Upper lobe of left lung (tissue), 4 donors: ENCODE data around the gene OR8B4.
"Not testable (repeated sequence)": the region's sequence is repeated elsewhere in the genome, so short reads cannot be mapped to it uniquely, and the experiment has no call there.

Source experiments
- POLR2A ChIP-seq, 4 donors: fragments of 450-650 bp; IDR thresholded peaks; one replicate each; pipeline ENCODE4 v1.5.1; 2016 to 2017; ENCODE audit warnings: antibody characterized with exemption in 4 of 4, mild to moderate bottlenecking in 2 of 4
- TF ChIP-seq, protein P1 (sequence below), 6 experiments: fragments of 450-650 bp in 4 of 6; fragments of 200-600 bp in 2 of 6; sonication (generic) in 2 of 6; IDR thresholded peaks; one replicate each; pipeline ENCODE4 v1.5.1; 2016 to 2019; ENCODE audit warnings: antibody characterized with exemption in 6 of 6

DNA sequence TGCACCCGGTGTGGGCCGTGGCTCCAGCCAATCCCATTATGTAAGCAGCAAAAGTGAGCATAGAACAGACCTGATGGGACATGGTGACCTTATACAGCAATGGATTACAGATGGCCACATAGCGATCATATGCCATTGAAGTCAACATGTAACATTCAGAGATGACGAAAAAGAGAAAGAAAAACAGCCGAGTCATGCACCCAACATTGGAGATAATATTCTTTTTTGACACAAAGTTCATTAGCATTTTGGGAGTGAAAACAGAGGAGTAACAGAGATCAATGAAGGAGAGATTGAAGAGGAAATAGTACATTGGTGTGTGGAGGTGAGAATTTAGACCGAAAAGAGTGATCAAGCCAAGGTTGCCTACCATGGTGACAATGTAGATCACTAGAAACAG, 41.8 kb downstream of the OR8B4 start:
- TF ChIP-seq, protein P1, sequence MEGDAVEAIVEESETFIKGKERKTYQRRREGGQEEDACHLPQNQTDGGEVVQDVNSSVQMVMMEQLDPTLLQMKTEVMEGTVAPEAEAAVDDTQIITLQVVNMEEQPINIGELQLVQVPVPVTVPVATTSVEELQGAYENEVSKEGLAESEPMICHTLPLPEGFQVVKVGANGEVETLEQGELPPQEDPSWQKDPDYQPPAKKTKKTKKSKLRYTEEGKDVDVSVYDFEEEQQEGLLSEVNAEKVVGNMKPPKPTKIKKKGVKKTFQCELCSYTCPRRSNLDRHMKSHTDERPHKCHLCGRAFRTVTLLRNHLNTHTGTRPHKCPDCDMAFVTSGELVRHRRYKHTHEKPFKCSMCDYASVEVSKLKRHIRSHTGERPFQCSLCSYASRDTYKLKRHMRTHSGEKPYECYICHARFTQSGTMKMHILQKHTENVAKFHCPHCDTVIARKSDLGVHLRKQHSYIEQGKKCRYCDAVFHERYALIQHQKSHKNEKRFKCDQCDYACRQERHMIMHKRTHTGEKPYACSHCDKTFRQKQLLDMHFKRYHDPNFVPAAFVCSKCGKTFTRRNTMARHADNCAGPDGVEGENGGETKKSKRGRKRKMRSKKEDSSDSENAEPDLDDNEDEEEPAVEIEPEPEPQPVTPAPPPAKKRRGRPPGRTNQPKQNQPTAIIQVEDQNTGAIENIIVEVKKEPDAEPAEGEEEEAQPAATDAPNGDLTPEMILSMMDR (IDR thresholded peaks at IDR 0.05), result not testable (repeated sequence)
- TF ChIP-seq POLR2A (IDR thresholded peaks at IDR 0.05), result not testable (repeated sequence)
